H9 (cell line): ENCODE results near the gene PGLYRP2. TPM values are rescaled to one million over a fixed set of nuclear protein-coding genes. Genes with fewer than 3 reads are reported as not detected.

ENCODE experiments used
- DNase-seq: peaks from one replicate; pipeline ENCODE4 v3.0.0-alpha.2; 2017
- H2AFZ ChIP-seq: one replicate; pipeline ENCODE4 v1.6.1; 2013; ENCODE audit warnings: mild to moderate bottlenecking, low read length, control low read depth, moderate library complexity
- H2AK5ac ChIP-seq: 2 replicates; pipeline ENCODE4 v1.6.1; 2013; ENCODE audit warnings: low read length, control low read depth, mixed read lengths; ENCODE audit not compliant: insufficient read length
- H2BK120ac ChIP-seq: one replicate; pipeline ENCODE4 v1.6.1; 2013; ENCODE audit warnings: low read depth, mild to moderate bottlenecking, low read length, control low read depth, inconsistent platforms; ENCODE audit not compliant: poor library complexity, severe bottlenecking
- H2BK12ac ChIP-seq: 2 replicates; pipeline ENCODE4 v1.6.1; 2013; ENCODE audit warnings: low read length, control low read depth, mixed read lengths, low read depth; ENCODE audit not compliant: insufficient read length
- H2BK15ac ChIP-seq: 2 replicates; pipeline ENCODE4 v1.6.1; 2013; ENCODE audit warnings: low read depth, low read length, control low read depth
- H2BK20ac ChIP-seq: one replicate; pipeline ENCODE4 v1.6.1; 2013; ENCODE audit warnings: low read depth, mild to moderate bottlenecking, low read length, control low read depth, inconsistent platforms; ENCODE audit not compliant: poor library complexity, severe bottlenecking
- H2BK5ac ChIP-seq: 2 replicates; pipeline ENCODE4 v1.6.1; 2013; ENCODE audit warnings: low read length, control low read depth, mixed read lengths; ENCODE audit not compliant: insufficient read length
- H3K14ac ChIP-seq: 2 replicates; pipeline ENCODE4 v1.6.1; 2013; ENCODE audit warnings: low read length, control low read depth; ENCODE audit not compliant: insufficient read depth
- H3K18ac ChIP-seq: 2 replicates; pipeline ENCODE4 v1.6.1; 2013; ENCODE audit warnings: low read depth, mild to moderate bottlenecking, mixed read lengths, low read length, control low read depth; ENCODE audit not compliant: insufficient read length
- H3K23ac ChIP-seq: 2 replicates; pipeline ENCODE4 v1.6.1; 2013; ENCODE audit warnings: low read length, control low read depth, mixed read lengths, low read depth; ENCODE audit not compliant: insufficient read length
- H3K23me2 ChIP-seq: 2 replicates; pipeline ENCODE4 v1.6.1; 2013; ENCODE audit warnings: low read depth, mild to moderate bottlenecking, mixed read lengths, low read length, control low read depth; ENCODE audit not compliant: insufficient read length, poor library complexity, severe bottlenecking
- H3K27ac ChIP-seq: 2 replicates; pipeline ENCODE4 v1.5.1; 2013; ENCODE audit warnings: low read length, control low read depth, mixed read lengths, low read depth; ENCODE audit not compliant: insufficient read length
- H3K27me3 ChIP-seq: 2 replicates; pipeline ENCODE4 v1.6.1; 2013; ENCODE audit warnings: low read length, control low read depth, inconsistent platforms; ENCODE audit not compliant: insufficient read depth
- H3K4ac ChIP-seq: 2 replicates; pipeline ENCODE4 v1.6.1; 2013; ENCODE audit warnings: low read depth, mild to moderate bottlenecking, control low read depth, inconsistent platforms, low read length, moderate library complexity
- H3K4me1 ChIP-seq: 2 replicates; pipeline ENCODE4 v1.6.1; 2013; ENCODE audit warnings: low read length, control low read depth, inconsistent platforms; ENCODE audit not compliant: insufficient read depth
- H3K4me2 ChIP-seq: 2 replicates; pipeline ENCODE4 v1.6.1; 2013; ENCODE audit warnings: low read length, control low read depth, mixed read lengths; ENCODE audit not compliant: insufficient read length, insufficient read depth
- H3K56ac ChIP-seq: 2 replicates; pipeline ENCODE4 v1.6.1; 2013; ENCODE audit warnings: low read depth, mild to moderate bottlenecking, mixed read lengths, low read length, control low read depth; ENCODE audit not compliant: insufficient read length
- H3K79me1 ChIP-seq: 2 replicates; pipeline ENCODE4 v1.6.1; 2013; ENCODE audit warnings: low read depth, mild to moderate bottlenecking, moderate library complexity, low read length, control low read depth, inconsistent platforms; ENCODE audit not compliant: insufficient read depth, poor library complexity, severe bottlenecking
- H3K79me2 ChIP-seq: 2 replicates; pipeline ENCODE4 v1.6.1; 2013; ENCODE audit warnings: low read length, control low read depth, inconsistent platforms; ENCODE audit not compliant: insufficient read depth
- H3K9ac ChIP-seq: 2 replicates; pipeline ENCODE4 v1.6.1; 2013; ENCODE audit warnings: low read length, control low read depth, mixed read lengths; ENCODE audit not compliant: insufficient read length; ENCODE audit errors: extremely low read depth
- H3K9me3 ChIP-seq: one replicate; pipeline ENCODE4 v1.6.1; 2013; ENCODE audit warnings: low read depth, low read length, inconsistent platforms; ENCODE audit not compliant: control insufficient read depth
- H3T11ph ChIP-seq: one replicate; pipeline ENCODE4 v1.6.1; 2013; ENCODE audit warnings: mild to moderate bottlenecking, low read length, control low read depth, inconsistent platforms
- H4K20me1 ChIP-seq: one replicate; pipeline ENCODE4 v1.6.1; 2013; ENCODE audit not compliant: control insufficient read depth, insufficient read length, insufficient read depth
- H4K5ac ChIP-seq: 2 replicates; pipeline ENCODE4 v1.6.1; 2013; ENCODE audit warnings: low read depth, mild to moderate bottlenecking, mixed read lengths, low read length, control low read depth; ENCODE audit not compliant: insufficient read length
- H4K8ac ChIP-seq: replicated peaks from 2 replicates; pipeline ENCODE4 v1.6.1; 2013; ENCODE audit warnings: low read length, control low read depth, mixed read lengths, low read depth; ENCODE audit not compliant: insufficient read length
- H4K91ac ChIP-seq: 2 replicates; pipeline ENCODE4 v1.6.1; 2013; ENCODE audit warnings: low read depth, mild to moderate bottlenecking, moderate library complexity, mixed read lengths, low read length, control low read depth; ENCODE audit not compliant: insufficient read length
- H3K27ac Mint-ChIP-seq, 3 experiments: 2 replicates in 2 of 3; 3 replicates in 1 of 3; pipeline ENCODE4 v1.8.0; 2020 to 2021; ENCODE audit warnings: mixed read lengths in 3 of 3, mild to moderate bottlenecking in 1 of 3, moderate library complexity in 1 of 3
- H3K27me3 Mint-ChIP-seq: 2 replicates; pipeline ENCODE4 v1.8.0; 2021; ENCODE audit warnings: low read depth, mild to moderate bottlenecking, moderate library complexity, mixed read lengths
- H3K36me3 Mint-ChIP-seq, 3 experiments: 2 replicates in 2 of 3; 3 replicates in 1 of 3; pipeline ENCODE4 v1.8.0; 2020 to 2021; ENCODE audit warnings: low read depth in 3 of 3, mixed read lengths in 3 of 3; ENCODE audit not compliant: insufficient read depth in 1 of 3
- H3K4me1 Mint-ChIP-seq, 2 experiments: 2 replicates each; pipeline ENCODE4 v1.8.0; 2020; ENCODE audit warnings: mixed read lengths in 2 of 2
- H3K4me3 Mint-ChIP-seq, 2 experiments: 2 replicates in 1 of 2; 3 replicates in 1 of 2; pipeline ENCODE4 v1.8.0; 2020 to 2021; ENCODE audit warnings: mild to moderate bottlenecking in 2 of 2, mixed read lengths in 2 of 2, moderate library complexity in 1 of 2
- H3K9me3 Mint-ChIP-seq, 2 experiments: 2 replicates in 1 of 2; 3 replicates in 1 of 2; pipeline ENCODE4 v1.8.0; 2020; ENCODE audit warnings: mild to moderate bottlenecking in 2 of 2, mixed read lengths in 2 of 2, moderate library complexity in 1 of 2
- WGBS: extraction: QIAGEN DNeasy Blood & Tissue Kit; methylation state at CpG from one replicate; pipeline ENCODE4 v1.1.7; 2013; ENCODE audit warnings: missing lambda C conversion rate, low lambda C conversion rate, mixed read lengths; ENCODE audit not compliant: insufficient read length; ENCODE audit errors: extremely low coverage; 5-methylcytosine and 5-hydroxymethylcytosine counted together
- total RNA-seq: library from RNA; stranded (reverse); gene quantifications from 2 replicates; pipeline ENCODE4 v1.2.1, GENCODE V29; 2021
- TF ChIP-seq, protein P1 (sequence below): fragments of 200-600 bp; sonication (generic); conservative IDR thresholded peaks from 3 replicates; pipeline ENCODE4 v1.8.0; 2021; ENCODE audit warnings: antibody characterized with exemption, mild to moderate bottlenecking

The PGLYRP2 gene
- total RNA-seq, 1 experiment from 2014 or later: not detected

DNA sequence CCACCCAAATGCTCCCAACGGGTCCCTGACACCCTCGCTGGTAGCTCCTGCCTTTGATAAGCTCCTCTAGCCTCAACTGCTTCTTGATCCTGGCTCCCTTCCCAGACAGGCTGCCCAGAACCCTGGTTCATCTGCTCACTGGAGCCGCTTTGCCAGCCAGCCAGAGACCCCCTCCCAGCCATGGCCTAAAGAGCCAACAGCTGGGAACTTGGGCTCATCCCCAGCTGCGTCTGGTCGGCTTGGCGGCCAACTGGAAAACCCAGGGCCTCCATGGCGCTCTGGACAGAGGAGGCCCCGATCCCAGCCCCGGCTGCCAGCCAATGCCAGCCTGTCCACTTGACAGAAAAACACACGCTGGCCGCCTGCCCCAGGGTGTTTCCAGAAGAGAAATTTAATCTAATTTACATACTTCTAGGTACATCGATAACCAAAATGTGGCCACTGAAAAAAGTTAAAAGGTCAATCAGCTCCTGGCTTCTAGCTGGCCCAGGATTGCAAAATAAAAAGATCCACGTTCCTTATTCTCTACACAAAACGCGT lies 57.5 kb downstream of the PGLYRP2 start:
- Histone ChIP-seq H4K5ac (no peak overlapping the region), H3K9me3 (no peaks in the 10 kb centered on the region), H3K56ac (no peak overlapping the region), H2BK5ac (no peak overlapping the region), H4K8ac (no peak overlapping the region), H3K4me2 (no peak overlapping the region), H2BK20ac (no peak overlapping the region), H2BK12ac (no peak overlapping the region), H4K20me1 (no peaks in the 10 kb centered on the region), H3K14ac (no peak overlapping the region), H3K9ac (no peak overlapping the region), H3K23me2 (peaks cover 6% of the 10 kb centered on the region), H3K27ac (no peak overlapping the region), H3K27me3 (no peaks in the 10 kb centered on the region), H2BK15ac (no peak overlapping the region), H2BK120ac (no peak overlapping the region), H3T11ph (no peak overlapping the region), H3K23ac (no peak overlapping the region), H3K4me1 (no peaks in the 10 kb centered on the region), H3K18ac (no peak overlapping the region), H3K4ac (no peak overlapping the region), H3K79me1 (peaks cover 10% of the 10 kb centered on the region), H3K79me2 (peaks cover 18% of the 10 kb centered on the region), H4K91ac (no peak overlapping the region), H2AFZ (no peak overlapping the region), H2AK5ac (no peak overlapping the region)
- Mint-ChIP-seq H3K36me3 (peaks cover 32 to 43% (median 42%) of the 10 kb centered on the region in 3 experiments), H3K4me3 (no peak overlapping the region), H3K27ac (no peak overlapping the region), H3K27me3 (no peaks in the 10 kb centered on the region), H3K4me1 (peaks cover 12 to 16% of the 10 kb centered on the region in 2 experiments), H3K9me3 (peaks cover 0 to 3% of the 10 kb centered on the region in 2 experiments; a peak in 2 of 5 replicates)
- DNase-seq: no peak
- TF ChIP-seq, protein P1, sequence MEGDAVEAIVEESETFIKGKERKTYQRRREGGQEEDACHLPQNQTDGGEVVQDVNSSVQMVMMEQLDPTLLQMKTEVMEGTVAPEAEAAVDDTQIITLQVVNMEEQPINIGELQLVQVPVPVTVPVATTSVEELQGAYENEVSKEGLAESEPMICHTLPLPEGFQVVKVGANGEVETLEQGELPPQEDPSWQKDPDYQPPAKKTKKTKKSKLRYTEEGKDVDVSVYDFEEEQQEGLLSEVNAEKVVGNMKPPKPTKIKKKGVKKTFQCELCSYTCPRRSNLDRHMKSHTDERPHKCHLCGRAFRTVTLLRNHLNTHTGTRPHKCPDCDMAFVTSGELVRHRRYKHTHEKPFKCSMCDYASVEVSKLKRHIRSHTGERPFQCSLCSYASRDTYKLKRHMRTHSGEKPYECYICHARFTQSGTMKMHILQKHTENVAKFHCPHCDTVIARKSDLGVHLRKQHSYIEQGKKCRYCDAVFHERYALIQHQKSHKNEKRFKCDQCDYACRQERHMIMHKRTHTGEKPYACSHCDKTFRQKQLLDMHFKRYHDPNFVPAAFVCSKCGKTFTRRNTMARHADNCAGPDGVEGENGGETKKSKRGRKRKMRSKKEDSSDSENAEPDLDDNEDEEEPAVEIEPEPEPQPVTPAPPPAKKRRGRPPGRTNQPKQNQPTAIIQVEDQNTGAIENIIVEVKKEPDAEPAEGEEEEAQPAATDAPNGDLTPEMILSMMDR: no peak
- WGBS: no CpG with 5 or more reads among the region's 15 CpGs
